HFFc6 (cell line): ENCODE data around the gene GRXCR2. TPM values are rescaled to one million over a fixed set of nuclear protein-coding genes. Genes with fewer than 3 reads are reported as not detected.
"Not testable (repeated sequence)": the region's sequence is repeated elsewhere in the genome, so short reads cannot be mapped to it uniquely, and the experiment has no call there.

Source experiments
- DNase-seq: peaks from one replicate; pipeline ENCODE4 v3.0.0-alpha.2; 2018
- H3K27ac Mint-ChIP-seq: 2 replicates; pipeline ENCODE4 v1.8.0; 2020; ENCODE audit warnings: mild to moderate bottlenecking, mixed read lengths
- H3K27me3 Mint-ChIP-seq: 2 replicates; pipeline ENCODE4 v1.8.0; 2021; ENCODE audit warnings: mild to moderate bottlenecking, moderate library complexity, mixed read lengths; ENCODE audit not compliant: insufficient read depth
- H3K36me3 Mint-ChIP-seq: 2 replicates; pipeline ENCODE4 v1.8.0; 2021; ENCODE audit warnings: low read depth, mixed read lengths
- H3K4me1 Mint-ChIP-seq: 2 replicates; pipeline ENCODE4 v1.8.0; 2020; ENCODE audit warnings: low read depth, mixed read lengths
- H3K4me3 Mint-ChIP-seq: 2 replicates; pipeline ENCODE4 v1.8.0; 2020; ENCODE audit warnings: mild to moderate bottlenecking, moderate library complexity, mixed read lengths
- H3K9me3 Mint-ChIP-seq: 2 replicates; pipeline ENCODE4 v1.8.0; 2020; ENCODE audit warnings: mild to moderate bottlenecking, mixed read lengths
- CTCF ChIP-seq: fragments of 200-600 bp; sonication (generic); IDR thresholded peaks from 2 replicates; pipeline ENCODE4 v1.5.0; 2021; ENCODE audit warnings: antibody characterized with exemption, mild to moderate bottlenecking
- total RNA-seq, 6 experiments: library from RNA; stranded (reverse); fragmentation: NEBNext Ultra II Directional; extraction: Animal tissue kit (Norgen Biotek cat#: 25700); gene quantifications; 2 replicates in 1 of 6; 3 replicates in 5 of 6; pipeline ENCODE4 v1.2.3, GENCODE V29; 2021

The GRXCR2 gene
- total RNA-seq, 6 experiments from 2014 or later = not detected

DNA sequence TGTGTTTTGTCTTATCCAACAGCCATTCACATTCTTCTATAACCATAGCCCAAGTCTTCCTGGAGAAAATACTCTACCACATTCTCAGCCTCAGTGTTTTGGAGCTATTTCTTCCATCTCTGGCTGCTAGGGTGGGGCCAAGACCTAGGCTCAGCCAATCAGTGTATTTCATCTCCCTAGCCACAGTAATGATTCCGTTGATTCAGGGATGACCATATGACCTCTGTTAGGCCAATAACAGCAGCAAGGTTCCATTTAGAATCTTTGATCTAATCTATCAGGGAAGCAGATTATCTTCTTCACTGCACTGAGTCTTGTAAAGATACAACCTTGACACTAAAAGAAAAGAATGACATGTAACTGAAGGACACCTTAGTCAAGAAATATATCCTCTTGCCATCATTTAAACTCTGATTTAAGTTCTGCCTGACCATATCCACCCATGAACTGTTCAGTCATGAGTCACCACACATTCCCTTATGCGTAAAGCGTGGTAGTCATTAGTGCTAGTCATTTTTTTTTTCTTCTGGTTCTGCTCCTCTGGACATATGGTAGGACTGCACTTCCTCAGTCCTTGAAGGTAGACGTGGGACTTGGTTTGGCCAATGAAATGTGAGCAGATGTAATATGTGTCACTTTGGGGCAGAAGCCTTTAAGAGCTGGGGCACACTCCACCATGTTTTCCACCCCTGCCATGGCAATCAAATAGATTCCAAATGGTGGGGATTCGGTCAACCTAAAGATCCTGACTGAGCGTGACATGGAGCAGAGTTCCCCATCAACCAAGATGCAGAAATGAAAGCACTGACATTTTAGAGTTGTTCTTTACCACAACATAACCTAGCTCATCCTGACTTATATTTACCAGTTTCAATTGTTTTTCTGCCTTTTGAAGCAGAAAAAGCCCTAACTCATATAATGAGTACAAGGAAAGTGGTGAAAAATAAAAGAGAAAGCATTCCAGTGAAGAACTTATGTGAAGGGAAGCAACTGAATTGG lies 25.0 kb downstream of the GRXCR2 start:
- peak overlapping the region; percentile 82 for H3K27ac Mint-ChIP-seq
- peak; percentile 11; the same call in 1 of the 2 replicates for TF ChIP-seq CTCF
- DNase-seq = peak; percentile 88
- peaks cover 29% of the 10 kb centered on the region for H3K4me1 Mint-ChIP-seq
- H3K9me3 Mint-ChIP-seq = no peaks in the 10 kb centered on the region
- no peaks in the 10 kb centered on the region for H3K36me3 Mint-ChIP-seq
- no peaks in the 10 kb centered on the region; the same call in 1 of the 2 replicates for H3K27me3 Mint-ChIP-seq
- peak overlapping the region; percentile 24; the same call in 1 of the 2 replicates for H3K4me3 Mint-ChIP-seq

DNA sequence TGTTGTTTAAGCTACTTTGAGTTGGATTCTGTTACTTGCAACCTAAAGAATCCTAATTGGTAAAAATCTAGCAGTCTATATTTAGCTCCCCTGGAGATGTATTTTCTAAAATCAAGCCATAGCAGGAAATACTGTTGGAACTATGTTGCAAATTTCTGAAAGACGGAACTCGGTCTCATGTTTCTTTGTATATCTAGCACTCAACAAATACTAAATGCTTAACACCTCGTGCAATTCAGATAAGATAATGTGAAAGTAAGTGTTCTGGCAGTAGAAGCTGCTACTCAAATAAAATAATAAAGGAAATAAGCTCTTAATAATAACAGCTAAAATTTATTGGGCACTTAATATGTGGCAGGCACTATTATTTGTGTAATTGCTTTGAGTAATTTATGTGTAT lies 26.7 kb downstream of the GRXCR2 start:
- no peaks in the 10 kb centered on the region for H3K9me3 Mint-ChIP-seq
- TF ChIP-seq CTCF = no peak
- H3K4me3 Mint-ChIP-seq = no peak overlapping the region
- no peak overlapping the region for H3K27ac Mint-ChIP-seq
- no peak for DNase-seq
- H3K36me3 Mint-ChIP-seq = no peaks in the 10 kb centered on the region
- H3K4me1 Mint-ChIP-seq = peaks cover 29% of the 10 kb centered on the region
- H3K27me3 Mint-ChIP-seq = no peaks in the 10 kb centered on the region; the same call in none of the 2 replicates

GRCh38 chr5:145841299-145841698 lies 31.5 kb downstream of the GRXCR2 start:
- Mint-ChIP-seq H3K9me3 (no peaks in the 10 kb centered on the region), H3K36me3 (no peaks in the 10 kb centered on the region), H3K4me1 (peaks cover 6% of the 10 kb centered on the region), H3K27me3 (no peaks in the 10 kb centered on the region; the same call in none of the 2 replicates), H3K4me3 (no peak overlapping the region), H3K27ac (no peak overlapping the region)
- no peak for TF ChIP-seq CTCF
- no peak for DNase-seq

- H3K27ac Mint-ChIP-seq = no peak overlapping the region
- no peak for TF ChIP-seq CTCF
- no peak for DNase-seq
- no peaks in the 10 kb centered on the region for H3K36me3 Mint-ChIP-seq
- H3K27me3 Mint-ChIP-seq = no peaks in the 10 kb centered on the region; the same call in none of the 2 replicates
- no peak overlapping the region for H3K4me3 Mint-ChIP-seq
- no peaks in the 10 kb centered on the region for H3K9me3 Mint-ChIP-seq
- peaks cover 12% of the 10 kb centered on the region for H3K4me1 Mint-ChIP-seq
Measured at GRCh38 chr5:145840458-145841132, 32.2 kb downstream of the GRXCR2 start.

DNA sequence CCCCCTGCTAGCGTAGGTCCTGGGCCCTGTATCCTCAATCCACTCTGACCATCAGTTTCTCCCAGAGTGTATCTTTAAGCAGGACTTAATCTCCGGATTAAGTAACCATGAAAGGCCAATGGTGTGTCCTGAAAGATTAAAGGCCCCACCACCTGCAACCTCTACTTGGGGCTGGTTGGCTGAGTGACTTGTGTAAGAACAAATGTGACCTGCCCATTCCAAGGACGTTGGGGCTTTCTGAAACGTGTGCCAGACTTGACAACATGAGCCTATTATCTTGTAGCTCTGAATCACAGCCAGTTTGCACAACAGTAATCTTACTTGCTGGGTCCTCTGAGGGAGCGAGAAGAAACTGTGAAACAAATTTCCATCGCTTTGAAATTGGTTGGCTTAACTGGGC lies 34.5 kb downstream of the GRXCR2 start:
- peaks cover 28% of the 10 kb centered on the region for H3K4me1 Mint-ChIP-seq
- no peak overlapping the region for H3K4me3 Mint-ChIP-seq
- H3K36me3 Mint-ChIP-seq = no peaks in the 10 kb centered on the region
- no peaks in the 10 kb centered on the region for H3K9me3 Mint-ChIP-seq
- H3K27me3 Mint-ChIP-seq = no peaks in the 10 kb centered on the region; the same call in none of the 2 replicates
- DNase-seq = no peak
- no peak overlapping the region for H3K27ac Mint-ChIP-seq
- TF ChIP-seq CTCF = no peak

DNA sequence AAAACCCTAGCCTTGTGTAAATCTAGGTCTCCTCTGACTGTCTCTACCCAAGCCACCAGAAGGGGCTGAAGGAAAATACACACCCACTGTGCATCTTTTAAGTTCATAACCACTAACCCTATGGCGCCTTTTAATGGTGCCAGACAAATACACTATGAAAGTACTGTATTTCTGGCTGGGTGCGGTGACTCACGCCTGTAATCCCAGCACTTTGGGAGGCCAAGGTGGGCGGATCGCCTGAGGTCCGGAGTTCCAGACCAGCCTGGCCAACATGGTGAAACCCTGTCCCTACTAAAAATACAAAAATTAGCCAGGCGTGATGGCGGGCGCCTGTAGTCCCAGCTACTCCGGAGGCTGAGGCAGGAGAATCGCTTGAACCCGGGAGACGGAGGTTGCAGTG lies 36.6 kb downstream of the GRXCR2 start:
- H3K27me3 Mint-ChIP-seq, H3K36me3 Mint-ChIP-seq: not testable (repeated sequence)
- H3K4me3 Mint-ChIP-seq = peak overlapping the region; percentile 87; the same call in 1 of the 2 replicates

More for the DNA sequence above, 36.6 kb downstream of the GRXCR2 start:
- Mint-ChIP-seq H3K27ac (peak overlapping the region; percentile 51; the same call in 1 of the 2 replicates), H3K4me1 (peaks cover 41% of the 10 kb centered on the region)
- DNase-seq, H3K9me3 Mint-ChIP-seq: not testable (repeated sequence)
